Suprapubic skin (tissue), 3 donors: ENCODE results near the gene DNAH2.

ENCODE experiments used
- EP300 ChIP-seq: sonication (generic); formaldehyde crosslinking; IDR thresholded peaks from one replicate; pipeline ENCODE4 v1.6.1; 2017; ENCODE audit warnings: antibody characterized with exemption
- POLR2A ChIP-seq, 2 donors: fragments of 450-650 bp; IDR thresholded peaks; one replicate each; pipeline ENCODE4 v1.6.1; 2017; ENCODE audit warnings: antibody characterized with exemption in 2 of 2, mild to moderate bottlenecking in 2 of 2, moderate library complexity in 2 of 2
- TF ChIP-seq, protein P1 (sequence below), 2 donors: fragments of 200-600 bp in 1 of 2; fragments of 450-650 bp in 1 of 2; sonication (generic) in 1 of 2; IDR thresholded peaks; one replicate each; pipeline ENCODE4 v1.5.1; 2016 to 2019; ENCODE audit warnings: antibody characterized with exemption in 2 of 2, mild to moderate bottlenecking in 1 of 2, moderate library complexity in 1 of 2

DNA sequence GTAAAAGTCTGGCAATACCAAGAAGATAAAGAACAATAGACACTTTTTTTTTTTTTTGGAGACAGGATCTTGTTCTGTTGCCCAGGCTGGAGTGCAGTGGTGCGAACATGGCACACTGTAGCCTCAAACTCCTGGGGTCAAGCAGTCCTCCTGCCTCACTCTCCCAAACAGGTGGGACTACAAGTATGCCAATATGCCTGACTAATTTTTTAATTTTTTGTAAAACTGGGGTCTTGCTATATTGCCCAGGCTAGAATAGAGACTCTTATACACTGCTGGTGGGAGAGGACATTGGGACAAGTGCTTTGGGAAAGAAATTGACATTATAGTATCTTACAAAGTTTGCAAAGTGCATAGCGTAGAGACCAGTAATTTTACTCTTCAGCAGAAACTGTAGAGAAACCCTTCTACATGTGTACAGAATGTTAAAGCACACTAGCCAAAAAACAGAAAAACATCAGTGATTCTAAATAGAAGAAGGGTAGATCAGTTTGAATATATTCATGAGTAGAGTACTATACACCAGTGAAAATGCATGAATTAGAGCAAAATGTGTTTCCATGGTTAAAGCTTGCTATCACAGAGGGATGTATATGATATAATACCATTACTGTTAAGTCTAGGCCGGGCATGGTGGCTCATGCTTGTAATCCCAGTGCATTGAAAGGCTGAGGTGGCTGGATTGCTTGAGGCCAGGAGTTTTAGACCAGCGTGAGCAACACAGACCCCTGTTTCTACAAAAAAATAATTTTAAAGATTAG, 19.5 kb upstream of the DNAH2 start:
- TF ChIP-seq, protein P1, sequence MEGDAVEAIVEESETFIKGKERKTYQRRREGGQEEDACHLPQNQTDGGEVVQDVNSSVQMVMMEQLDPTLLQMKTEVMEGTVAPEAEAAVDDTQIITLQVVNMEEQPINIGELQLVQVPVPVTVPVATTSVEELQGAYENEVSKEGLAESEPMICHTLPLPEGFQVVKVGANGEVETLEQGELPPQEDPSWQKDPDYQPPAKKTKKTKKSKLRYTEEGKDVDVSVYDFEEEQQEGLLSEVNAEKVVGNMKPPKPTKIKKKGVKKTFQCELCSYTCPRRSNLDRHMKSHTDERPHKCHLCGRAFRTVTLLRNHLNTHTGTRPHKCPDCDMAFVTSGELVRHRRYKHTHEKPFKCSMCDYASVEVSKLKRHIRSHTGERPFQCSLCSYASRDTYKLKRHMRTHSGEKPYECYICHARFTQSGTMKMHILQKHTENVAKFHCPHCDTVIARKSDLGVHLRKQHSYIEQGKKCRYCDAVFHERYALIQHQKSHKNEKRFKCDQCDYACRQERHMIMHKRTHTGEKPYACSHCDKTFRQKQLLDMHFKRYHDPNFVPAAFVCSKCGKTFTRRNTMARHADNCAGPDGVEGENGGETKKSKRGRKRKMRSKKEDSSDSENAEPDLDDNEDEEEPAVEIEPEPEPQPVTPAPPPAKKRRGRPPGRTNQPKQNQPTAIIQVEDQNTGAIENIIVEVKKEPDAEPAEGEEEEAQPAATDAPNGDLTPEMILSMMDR (IDR thresholded peaks at IDR 0.05) = no peak
- TF ChIP-seq EP300 (no peak), POLR2A (IDR thresholded peaks at IDR 0.05) (no peak)
